B cell (primary cell): ENCODE measurements around the gene PSPC1. TPM values are rescaled to one million over a fixed set of nuclear protein-coding genes. Genes with fewer than 3 reads are reported as not detected.

Source experiments
- ATAC-seq: fragments of 200-7000 bp; cut with Tn5 transposase; one replicate; pipeline ENCODE4 v1.10.0; 2021; ENCODE audit warnings: low read depth, mild to moderate bottlenecking, moderate number of reproducible peaks, moderate library complexity
- CTCF ChIA-PET: fragments of 350-600 bp; sonication (Branson Sonifier 250); formaldehyde crosslinking; loops from one replicate; lab custom pipeline; 2021; ENCODE audit warnings: antibody characterized with exemption, inconsistent platforms; lab: Charles Lee
- POLR2A ChIA-PET: fragments of 350-600 bp; sonication (Branson Sonifier 250); formaldehyde crosslinking; loops from one replicate; lab custom pipeline; 2021; ENCODE audit warnings: antibody characterized with exemption; lab: Charles Lee
- DNase-seq: peaks from one replicate; pipeline ENCODE4 v3.0.0; 2013
- H2AFZ ChIP-seq: 2 replicates; pipeline ENCODE4 v1.6.1; 2012; ENCODE audit warnings: mild to moderate bottlenecking, low read depth, low read length; ENCODE audit not compliant: insufficient read depth, poor library complexity, severe bottlenecking
- H3K27ac ChIP-seq, 2 donors: 1 replicate in 1 of 2; 2 replicates in 1 of 2; pipeline ENCODE4 v1.5.1; 2012 to 2013; ENCODE audit warnings: low read length in 2 of 2, mild to moderate bottlenecking in 2 of 2, moderate library complexity in 1 of 2
- H3K27me3 ChIP-seq, 4 experiments: fragments of 200-600 bp in 1 of 4; sonication (generic) in 1 of 4; replicated peaks in 1 of 4; 1 replicate in 2 of 4; 2 replicates in 2 of 4; pipeline versions ENCODE4 v1.6.1 to v1.7.0; 2013 to 2016; ENCODE audit warnings: low read length in 3 of 4, mild to moderate bottlenecking in 2 of 4, mixed read lengths in 1 of 4, moderate library complexity in 1 of 4; ENCODE audit not compliant: insufficient read depth in 4 of 4, control insufficient read depth in 3 of 4; ENCODE audit errors: control extremely low read depth in 1 of 4
- H3K36me3 ChIP-seq, 2 experiments: replicated peaks in 1 of 2; 1 replicate in 1 of 2; 2 replicates in 1 of 2; pipeline versions ENCODE4 v1.6.1 to v1.7.1; 2013; ENCODE audit warnings: low read length in 1 of 2; ENCODE audit not compliant: insufficient read depth in 2 of 2, control insufficient read depth in 1 of 2; ENCODE audit errors: control extremely low read depth in 1 of 2, extremely low read depth in 1 of 2
- H3K4me1 ChIP-seq, 2 donors: fragments of 200-600 bp in 1 of 2; sonication (generic) in 1 of 2; 1 replicate in 1 of 2; 2 replicates in 1 of 2; pipeline versions ENCODE4 v1.5.1 to v1.6.1; 2013 to 2017; ENCODE audit warnings: low read length in 2 of 2; ENCODE audit not compliant: control insufficient read depth in 2 of 2, insufficient read depth in 2 of 2
- H3K4me2 ChIP-seq: replicated peaks from 2 replicates; pipeline ENCODE3; 2012; ENCODE audit warnings: mild to moderate bottlenecking, low read depth, low read length; ENCODE audit not compliant: poor library complexity, severe bottlenecking
- H3K4me3 ChIP-seq, 5 experiments: fragments of 200-600 bp in 1 of 5; sonication (generic) in 1 of 5; 1 replicate in 3 of 5; 2 replicates in 2 of 5; pipeline versions ENCODE4 v1.5.1 to v1.7.0; 2011 to 2016; ENCODE audit warnings: low read length in 4 of 5, mild to moderate bottlenecking in 4 of 5, low read depth in 2 of 5, control low read depth in 1 of 5, moderate library complexity in 1 of 5; ENCODE audit not compliant: insufficient read depth in 1 of 5; ENCODE audit errors: control extremely low read depth in 1 of 5, extremely low read depth in 1 of 5
- H3K79me2 ChIP-seq: fragments of 200-600 bp; sonication (generic); one replicate; pipeline ENCODE4 v1.6.0; 2016; ENCODE audit warnings: low read length; ENCODE audit not compliant: control insufficient read depth, insufficient read depth
- H3K9ac ChIP-seq: fragments of 200-600 bp; sonication (generic); 2 replicates; pipeline ENCODE4 v1.6.1; 2017; ENCODE audit warnings: mild to moderate bottlenecking, low read length, moderate library complexity
- H3K9me3 ChIP-seq, 3 donors: one replicate each; pipeline versions ENCODE4 v1.6.1 to v1.7.1; 2013; ENCODE audit warnings: low read length in 2 of 3; ENCODE audit not compliant: control insufficient read depth in 2 of 3, insufficient read depth in 1 of 3; ENCODE audit errors: control extremely low read depth in 1 of 3
- H4K20me1 ChIP-seq: 2 replicates; pipeline ENCODE4 v1.6.0; 2012; ENCODE audit warnings: mild to moderate bottlenecking, low read length; ENCODE audit not compliant: insufficient read depth, control insufficient read depth, poor library complexity, severe bottlenecking
- H3K27ac Mint-ChIP-seq: one replicate; pipeline ENCODE4 v1.8.0; 2021; ENCODE audit warnings: mixed read lengths
- H3K27me3 Mint-ChIP-seq: one replicate; pipeline ENCODE4 v1.8.0; 2021; ENCODE audit warnings: mixed read lengths
- H3K4me1 Mint-ChIP-seq: one replicate; pipeline ENCODE4 v1.8.0; 2021; ENCODE audit warnings: mixed read lengths
- H3K4me3 Mint-ChIP-seq: one replicate; pipeline ENCODE4 v1.8.0; 2021; ENCODE audit warnings: mixed read lengths
- H3K9me3 Mint-ChIP-seq: one replicate; pipeline ENCODE4 v1.8.0; 2022; ENCODE audit warnings: mixed read lengths; ENCODE audit not compliant: insufficient read depth
- EZH2 ChIP-seq: IDR thresholded peaks from 2 replicates; pipeline ENCODE4 v1.6.1; 2012; ENCODE audit warnings: borderline replicate concordance, low read depth, mild to moderate bottlenecking, moderate library complexity, low read length; ENCODE audit not compliant: insufficient read depth, poor library complexity, severe bottlenecking
- WGBS: methylation state at CpG from one replicate; pipeline ENCODE4 v1.1.5; 2013; ENCODE audit warnings: missing lambda C conversion rate; ENCODE audit not compliant: insufficient coverage; 5-methylcytosine and 5-hydroxymethylcytosine counted together
- intact Hi-C: fragments of 100-400 bp; cut with micrococcal nuclease; formaldehyde crosslinking; loops from one replicate; pipeline ENCODE4 v1.10.0; 2022
- polyA plus RNA-seq: library from polyadenylated mRNA; depleted of rRNA; stranded (reverse); fragments of >200 nt; gene quantifications from 2 replicates; pipeline ENCODE4 v1.2.3, GENCODE V29; 2012
- total RNA-seq, 2 donors: library from RNA; stranded (reverse); fragments of 120-200 nt in 1 of 2; gene quantifications; 1 replicate in 1 of 2; 2 replicates in 1 of 2; pipeline versions ENCODE4 v1.2.3 to v1.2.4, GENCODE V29; 2013 to 2022
- TF ChIP-seq, protein P1 (sequence below): fragments of 200-600 bp; IDR thresholded peaks from one replicate; pipeline ENCODE4 v1.8.0; 2022; ENCODE audit warnings: antibody characterized with exemption, mild to moderate bottlenecking

Gene PSPC1
- total and polyA plus RNA-seq, 2 donors (not counting 1 experiment from before 2014, with no cell fraction given) = 55.3 to 121 TPM

DNA sequence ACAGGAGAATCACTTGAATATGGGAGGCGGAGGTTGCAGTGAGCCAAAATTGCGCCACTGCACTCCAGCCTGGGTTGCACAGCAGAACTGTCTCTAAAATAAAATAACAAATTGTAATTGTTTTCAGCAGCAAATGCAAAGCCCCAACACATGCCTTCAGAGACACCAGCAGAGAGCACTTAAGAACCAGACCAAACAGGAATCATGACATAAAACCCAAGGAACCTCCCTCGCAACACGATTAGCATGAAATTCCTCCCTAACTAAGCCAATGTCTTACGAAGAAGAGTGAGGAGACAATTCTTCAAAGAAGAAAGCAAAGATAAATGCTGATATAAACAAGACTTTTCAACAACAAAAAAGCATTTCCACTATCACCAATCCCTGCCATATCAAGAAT, 40.1 kb downstream of the PSPC1 start:
- Mint-ChIP-seq H3K4me3 (no peak overlapping the region), H3K9me3 (no peaks in the 10 kb centered on the region), H3K4me1 (peaks cover 2% of the 10 kb centered on the region), H3K27ac (no peak overlapping the region), H3K27me3 (no peaks in the 10 kb centered on the region)
- Histone ChIP-seq H2AFZ (no peak overlapping the region), H3K9me3 (no peaks in the 10 kb centered on the region), H3K9ac (no peak overlapping the region), H3K4me3 (no peak overlapping the region), H3K27me3 (no peaks in the 10 kb centered on the region), H3K4me1 (no peaks in the 10 kb centered on the region), H3K79me2 (peaks cover 71% of the 10 kb centered on the region), H3K27ac (no peak overlapping the region), H3K36me3 (peaks cover 3 to 49% of the 10 kb centered on the region in 2 experiments), H4K20me1 (peaks cover 54% of the 10 kb centered on the region), H3K4me2 (no peak overlapping the region)
- ATAC-seq (no peak), DNase-seq (no peak)
- no CpG with 5 or more reads among the region's 5 CpGs for WGBS
- CTCF ChIA-PET = no interaction called here
- POLR2A ChIA-PET = no interaction called here
- TF ChIP-seq EZH2 = no peak
- TF ChIP-seq, protein P1, sequence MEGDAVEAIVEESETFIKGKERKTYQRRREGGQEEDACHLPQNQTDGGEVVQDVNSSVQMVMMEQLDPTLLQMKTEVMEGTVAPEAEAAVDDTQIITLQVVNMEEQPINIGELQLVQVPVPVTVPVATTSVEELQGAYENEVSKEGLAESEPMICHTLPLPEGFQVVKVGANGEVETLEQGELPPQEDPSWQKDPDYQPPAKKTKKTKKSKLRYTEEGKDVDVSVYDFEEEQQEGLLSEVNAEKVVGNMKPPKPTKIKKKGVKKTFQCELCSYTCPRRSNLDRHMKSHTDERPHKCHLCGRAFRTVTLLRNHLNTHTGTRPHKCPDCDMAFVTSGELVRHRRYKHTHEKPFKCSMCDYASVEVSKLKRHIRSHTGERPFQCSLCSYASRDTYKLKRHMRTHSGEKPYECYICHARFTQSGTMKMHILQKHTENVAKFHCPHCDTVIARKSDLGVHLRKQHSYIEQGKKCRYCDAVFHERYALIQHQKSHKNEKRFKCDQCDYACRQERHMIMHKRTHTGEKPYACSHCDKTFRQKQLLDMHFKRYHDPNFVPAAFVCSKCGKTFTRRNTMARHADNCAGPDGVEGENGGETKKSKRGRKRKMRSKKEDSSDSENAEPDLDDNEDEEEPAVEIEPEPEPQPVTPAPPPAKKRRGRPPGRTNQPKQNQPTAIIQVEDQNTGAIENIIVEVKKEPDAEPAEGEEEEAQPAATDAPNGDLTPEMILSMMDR = no peak
- intact Hi-C loops = no loop called here

DNA sequence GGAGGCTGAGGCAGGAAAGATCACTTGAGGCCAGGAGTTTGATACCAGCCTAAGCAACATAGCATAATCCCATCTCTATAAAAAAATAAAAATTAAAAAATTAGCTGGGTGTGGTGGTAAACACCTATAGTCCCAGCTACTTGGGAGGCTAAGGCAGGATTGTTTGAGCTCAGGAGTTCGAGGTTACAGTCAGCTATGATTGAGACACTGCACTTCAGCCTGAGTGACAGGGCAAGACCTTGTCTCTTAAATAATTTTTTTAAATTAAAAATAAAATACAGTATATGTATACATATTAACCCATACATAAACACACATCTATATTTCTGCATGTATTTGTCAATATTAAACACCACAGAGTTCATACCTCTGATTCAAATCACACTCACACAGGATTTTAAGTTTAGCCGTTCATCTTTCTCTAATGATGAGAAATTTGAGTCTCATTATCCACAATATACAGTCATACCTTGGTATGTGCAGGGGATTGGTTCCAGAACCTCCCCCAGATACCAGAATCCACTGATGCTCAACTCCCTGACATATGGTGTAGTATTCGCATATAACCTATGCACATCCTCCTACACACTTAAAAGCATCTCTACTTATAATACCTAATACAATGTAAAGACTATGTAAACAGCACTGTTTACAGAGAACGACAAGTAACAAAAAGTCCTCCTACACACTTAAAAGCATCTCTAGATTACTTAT, 44.7 kb downstream of the PSPC1 start:
- WGBS = no CpG with 5 or more reads among the region's 4 CpGs
- H3K27ac Mint-ChIP-seq = no peak overlapping the region
- no peak overlapping the region for H3K4me3 Mint-ChIP-seq
- Histone ChIP-seq H4K20me1 (peaks cover 59% of the 10 kb centered on the region), H3K79me2 (peaks cover 74% of the 10 kb centered on the region), H3K36me3 (peaks cover 4 to 49% of the 10 kb centered on the region in 2 experiments), H2AFZ (no peak overlapping the region), H3K4me2 (no peak overlapping the region), H3K4me3 (no peak overlapping the region), H3K9ac (no peak overlapping the region), H3K4me1 (no peaks in the 10 kb centered on the region), H3K27me3 (no peaks in the 10 kb centered on the region), H3K27ac (no peak overlapping the region), H3K9me3 (no peaks in the 10 kb centered on the region)
- TF ChIP-seq, protein P1 = no peak
- no peak for TF ChIP-seq EZH2
- intact Hi-C loops = loop anchor here (1.0 kb wide), 1 partner anchor 9 kb away; no protein-coding TSS in a partner anchor
- no peaks in the 10 kb centered on the region for H3K27me3 Mint-ChIP-seq
- ChIA-PET CTCF (no interaction called here), POLR2A (no interaction called here)
- peaks cover 1% of the 10 kb centered on the region for H3K4me1 Mint-ChIP-seq
- DNase-seq (no peak), ATAC-seq (no peak)
- no peaks in the 10 kb centered on the region for H3K9me3 Mint-ChIP-seq
